Islet of Langerhans (tissue), 1 donor: ENCODE data around the gene PRPF8.
A peak's percentile ranks its signal among the peaks of the same experiment; 100 is the strongest.
"Not testable (repeated sequence)": the region's sequence is repeated elsewhere in the genome, so short reads cannot be mapped to it uniquely, and the experiment has no call there.

Experiments
- FAIRE-seq: peaks from one replicate; lab custom pipeline; 2011; peaks lifted over from hg19 to GRCh38; lab: Jason Lieb, UNC

The PRPF8 gene

DNA sequence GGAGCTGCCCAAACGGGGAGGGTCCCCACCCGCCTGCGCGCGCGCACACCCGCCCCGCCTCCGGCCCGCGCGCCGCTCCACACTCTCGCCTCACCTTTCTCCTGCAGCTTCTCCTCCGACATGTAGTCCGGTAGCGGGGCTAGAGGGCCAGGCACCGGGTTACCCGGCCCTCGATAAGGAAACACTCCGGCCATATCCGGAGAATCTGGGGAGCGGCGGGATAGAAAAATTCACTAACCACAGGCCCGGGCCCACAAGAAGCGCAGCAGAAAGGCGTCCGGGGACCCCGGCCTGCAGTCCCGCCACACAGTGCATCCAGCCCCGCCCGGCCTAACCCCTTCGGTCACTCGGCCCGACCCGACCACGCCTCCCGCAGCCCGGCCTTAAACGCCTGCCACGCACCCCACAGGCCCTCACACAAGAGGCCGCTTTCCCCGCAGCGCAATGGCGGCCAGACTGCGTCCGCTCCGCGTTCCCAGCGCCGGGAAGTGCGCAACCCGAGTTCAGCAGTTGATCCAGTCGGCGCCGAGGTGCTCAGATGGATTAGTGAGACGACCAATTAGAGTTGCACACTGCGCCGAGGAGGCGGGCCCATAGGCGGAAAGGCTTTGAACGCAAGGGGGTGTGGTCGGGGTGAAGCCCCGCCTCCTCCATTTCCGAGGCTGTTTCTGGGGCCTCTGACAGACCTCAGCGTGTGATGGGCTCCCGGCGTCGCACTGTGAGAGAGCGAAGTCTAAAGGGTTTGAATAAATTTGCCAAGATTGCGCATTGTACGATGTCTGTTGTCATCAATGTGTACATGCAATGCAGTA is at the start of gene PRPF8:
Gene PRPF8 (minus strand): TSS at position 490 of the 812 bp plus-strand sequence. CDS start 296 bp downstream, at position 194.
- peak; percentile 70 for FAIRE-seq

DNA sequence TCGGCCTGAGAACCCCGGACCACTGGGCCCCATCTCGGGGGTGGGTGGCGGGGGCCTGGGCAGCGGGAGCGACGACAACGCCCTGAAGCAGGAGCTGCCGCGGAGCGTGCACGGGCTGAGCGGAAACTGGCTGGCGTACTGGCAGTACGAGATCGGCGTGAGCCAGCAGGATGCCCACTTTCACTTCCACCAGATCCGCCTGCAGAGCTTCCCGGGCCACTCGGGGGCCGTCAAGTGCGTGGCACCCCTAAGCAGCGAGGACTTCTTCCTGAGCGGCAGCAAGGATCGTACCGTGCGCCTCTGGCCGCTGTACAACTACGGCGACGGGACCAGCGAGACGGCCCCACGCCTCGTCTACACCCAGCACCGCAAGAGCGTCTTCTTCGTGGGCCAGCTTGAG is 49.1 kb upstream of the PRPF8 start:
- no peak for FAIRE-seq

DNA sequence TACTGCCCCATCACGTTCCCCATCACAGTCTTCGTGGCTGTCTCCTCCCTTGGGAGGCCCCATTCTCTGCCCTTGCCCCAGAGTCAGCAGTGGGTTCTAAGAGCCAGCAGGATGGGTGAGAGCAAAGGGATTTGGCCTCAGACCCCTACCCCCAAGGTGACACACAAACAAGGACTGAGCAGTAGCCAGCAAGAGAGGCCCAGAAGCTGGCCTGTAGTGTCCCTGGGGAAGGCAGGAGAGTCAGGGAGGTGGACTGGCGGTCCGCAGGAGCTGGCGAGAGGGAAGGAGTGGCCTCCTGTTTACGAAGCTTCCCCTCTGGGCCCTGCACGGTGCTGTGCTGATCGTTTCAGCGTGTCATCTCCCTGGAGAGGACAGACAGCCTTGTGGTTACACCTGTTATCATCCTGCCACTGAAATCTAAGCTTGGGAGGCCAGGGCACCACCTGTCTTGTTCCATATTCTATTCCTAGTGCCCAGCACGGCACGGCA is 48.2 kb upstream of the PRPF8 start:
- FAIRE-seq, result no peak

DNA sequence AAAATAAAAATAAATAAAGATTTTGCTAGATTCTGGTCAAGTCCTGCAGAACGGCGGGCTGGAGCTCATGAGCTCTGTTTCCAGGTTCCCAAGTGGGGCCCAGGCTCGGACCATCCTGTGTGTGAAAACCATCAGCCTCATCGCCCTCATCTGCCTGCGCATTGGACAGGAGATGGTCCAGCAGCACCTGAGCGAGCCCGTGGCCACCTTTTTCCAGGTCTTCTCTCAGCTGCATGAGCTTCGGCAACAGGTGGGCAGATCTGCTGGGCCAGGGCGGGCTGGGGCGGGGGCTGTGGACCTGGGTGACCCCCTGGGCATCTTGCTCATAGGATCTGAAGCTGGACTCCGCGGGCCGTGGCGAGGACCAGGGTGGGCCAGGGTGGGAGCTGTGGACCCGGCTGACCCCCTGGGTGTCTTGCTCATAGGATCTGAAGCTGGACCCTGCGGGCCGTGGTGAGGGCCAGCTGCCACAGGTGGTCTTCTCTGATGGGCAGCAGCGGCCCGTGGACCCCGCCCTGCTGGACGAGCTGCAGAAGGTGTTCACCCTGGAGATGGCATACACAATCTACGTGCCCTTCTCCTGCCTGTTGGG is 47.7 kb upstream of the PRPF8 start:
- FAIRE-seq, result no peak

DNA sequence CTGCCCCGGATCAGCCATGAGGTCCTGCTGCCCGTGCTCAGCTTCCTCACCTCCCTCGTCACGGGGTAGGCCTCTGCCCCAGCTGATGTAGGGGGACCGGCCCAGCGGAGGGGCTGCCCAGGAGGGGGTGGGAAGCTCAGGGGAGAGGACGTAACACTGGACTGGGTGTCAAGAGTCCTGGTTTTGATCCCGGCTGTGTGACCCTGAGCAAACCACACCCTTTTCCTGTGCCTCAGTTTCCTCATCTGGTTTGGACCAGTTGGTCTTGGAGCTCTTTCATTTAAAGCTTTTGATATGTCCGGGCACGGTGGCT is 46.5 kb upstream of the PRPF8 start:
- no peak for FAIRE-seq

DNA sequence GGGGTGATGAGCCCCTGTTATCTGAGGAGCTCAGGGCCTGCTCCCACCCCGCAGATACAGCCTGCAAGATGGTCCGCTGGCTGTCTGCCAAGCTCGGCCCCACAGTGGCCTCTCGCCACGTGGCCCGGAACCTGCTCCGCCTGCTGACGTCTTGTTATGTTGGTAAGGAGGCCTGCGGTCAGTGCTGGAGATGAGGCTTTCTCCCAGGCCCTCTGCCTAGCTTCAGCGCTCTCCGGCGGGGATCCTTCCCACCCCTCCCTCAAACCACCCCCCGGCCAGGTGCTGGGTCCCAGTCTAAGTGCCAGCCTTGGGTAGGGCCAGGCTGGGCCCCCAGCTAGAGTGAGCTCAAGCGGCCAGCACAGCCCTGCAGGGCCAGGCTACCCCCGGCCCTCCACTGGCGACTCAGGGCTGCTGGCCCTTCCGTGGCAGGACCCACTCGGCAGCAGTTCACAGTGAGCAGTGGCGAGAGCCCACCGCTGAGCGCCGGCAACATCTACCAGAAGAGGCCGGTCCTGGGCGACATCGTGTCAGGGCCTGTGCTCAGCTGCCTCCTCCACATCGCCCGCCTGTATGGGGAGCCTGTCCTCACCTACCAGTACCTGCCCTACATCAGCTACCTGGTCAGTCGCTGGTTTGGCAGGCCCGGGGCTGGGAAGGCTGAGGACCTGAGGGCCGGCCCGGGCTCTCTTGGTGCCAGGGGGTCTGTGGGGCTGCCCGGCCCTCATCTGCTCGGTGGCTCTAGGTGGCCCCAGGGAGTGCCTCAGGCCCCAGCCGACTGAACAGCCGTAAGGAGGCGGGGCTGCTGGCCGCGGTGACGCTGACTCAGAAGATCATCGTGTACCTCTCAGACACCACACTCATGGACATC is 45.9 kb upstream of the PRPF8 start:
- no peak for FAIRE-seq

DNA sequence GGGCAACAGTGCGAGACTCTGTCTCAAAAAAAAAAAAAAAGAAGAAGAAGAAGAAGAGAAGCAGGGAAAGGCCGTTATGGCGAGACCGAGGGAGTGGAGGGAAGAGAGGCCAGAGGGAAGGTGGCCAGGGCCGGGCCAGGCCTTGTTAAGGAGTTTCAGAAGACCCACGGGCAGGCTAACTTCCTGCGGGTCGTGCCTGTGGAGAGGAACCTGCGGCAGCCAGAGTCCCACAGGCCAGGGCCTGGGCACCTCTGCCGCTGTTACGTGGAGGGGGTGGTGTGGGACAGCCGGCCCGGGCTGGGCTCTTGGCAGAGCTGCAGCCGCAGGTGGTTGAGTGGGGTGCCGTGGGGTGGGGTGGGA is 45.3 kb upstream of the PRPF8 start:
- no peak for FAIRE-seq

DNA sequence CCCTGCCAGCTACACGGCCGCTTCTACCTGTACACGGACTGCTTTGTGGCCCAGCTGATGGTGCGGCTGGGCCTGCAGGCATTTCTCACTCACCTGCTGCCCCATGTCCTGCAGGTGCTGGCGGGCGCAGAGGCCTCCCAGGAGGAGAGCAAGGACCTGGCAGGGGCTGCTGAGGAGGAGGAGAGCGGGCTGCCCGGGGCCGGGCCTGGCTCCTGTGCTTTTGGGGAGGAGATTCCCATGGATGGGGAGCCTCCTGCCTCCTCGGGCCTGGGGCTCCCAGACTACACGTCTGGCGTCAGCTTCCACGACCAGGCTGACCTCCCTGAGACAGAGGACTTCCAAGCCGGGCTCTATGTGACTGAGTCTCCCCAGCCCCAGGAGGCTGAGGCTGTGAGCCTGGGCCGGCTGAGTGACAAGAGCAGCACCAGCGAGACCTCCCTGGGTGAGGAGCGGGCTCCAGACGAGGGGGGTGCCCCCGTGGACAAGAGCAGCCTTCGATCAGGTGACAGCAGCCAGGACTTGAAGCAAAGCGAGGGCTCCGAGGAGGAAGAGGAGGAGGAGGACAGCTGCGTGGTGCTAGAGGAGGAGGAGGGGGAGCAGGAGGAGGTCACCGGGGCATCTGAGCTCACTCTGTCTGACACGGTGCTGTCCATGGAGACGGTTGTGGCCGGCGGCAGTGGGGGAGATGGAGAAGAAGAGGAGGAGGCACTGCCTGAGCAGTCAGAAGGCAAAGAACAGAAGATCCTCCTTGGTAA is 43.4 kb upstream of the PRPF8 start:
- no peak for FAIRE-seq

DNA sequence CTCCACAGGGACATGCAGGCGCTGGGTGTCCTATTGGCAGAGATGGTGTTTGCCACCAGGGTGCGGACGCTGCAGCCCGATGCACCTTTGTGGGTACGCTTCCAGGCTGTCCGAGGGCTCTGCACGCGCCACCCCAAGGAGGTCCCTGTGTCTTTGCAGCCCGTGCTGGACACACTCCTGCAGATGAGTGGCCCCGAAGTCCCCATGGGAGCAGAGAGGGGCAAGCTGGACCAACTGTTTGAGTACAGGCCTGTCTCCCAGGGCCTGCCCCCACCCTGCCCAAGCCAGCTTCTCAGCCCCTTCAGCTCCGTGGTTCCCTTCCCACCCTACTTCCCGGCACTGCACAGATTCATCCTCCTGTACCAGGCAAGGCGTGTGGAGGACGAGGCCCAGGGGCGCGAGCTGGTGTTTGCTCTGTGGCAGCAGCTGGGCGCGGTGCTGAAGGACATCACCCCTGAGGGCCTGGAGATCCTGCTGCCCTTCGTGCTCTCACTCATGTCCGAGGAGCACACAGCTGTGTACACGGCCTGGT is 42.7 kb upstream of the PRPF8 start:
- no peak for FAIRE-seq

DNA sequence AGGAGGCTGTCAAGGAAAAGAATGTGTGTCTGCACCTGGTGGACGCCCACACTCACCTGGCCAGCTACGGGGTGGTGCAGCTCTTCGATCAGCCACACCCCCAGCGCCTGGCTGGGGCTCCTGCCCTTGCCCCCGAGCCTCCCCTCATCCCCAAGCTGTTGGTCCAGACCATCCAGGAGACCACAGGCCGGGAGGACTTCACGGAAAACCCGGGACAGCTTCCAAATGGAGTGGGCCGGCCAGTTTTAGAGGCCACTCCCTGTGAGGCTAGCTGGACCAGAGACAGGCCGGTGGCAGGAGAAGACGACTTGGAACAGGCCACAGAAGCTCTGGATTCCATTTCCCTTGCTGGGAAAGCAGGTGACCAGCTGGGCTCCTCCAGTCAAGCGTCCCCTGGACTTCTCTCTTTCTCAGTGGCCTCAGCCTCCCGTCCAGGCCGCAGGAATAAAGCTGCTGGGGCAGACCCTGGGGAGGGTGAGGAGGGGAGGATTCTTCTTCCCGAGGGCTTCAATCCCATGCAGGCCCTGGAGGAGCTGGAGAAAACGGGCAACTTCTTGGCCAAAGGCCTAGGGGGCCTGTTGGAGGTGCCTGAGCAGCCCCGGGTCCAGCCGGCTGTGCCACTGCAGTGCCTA is 42.1 kb upstream of the PRPF8 start:
- FAIRE-seq, result no peak

DNA sequence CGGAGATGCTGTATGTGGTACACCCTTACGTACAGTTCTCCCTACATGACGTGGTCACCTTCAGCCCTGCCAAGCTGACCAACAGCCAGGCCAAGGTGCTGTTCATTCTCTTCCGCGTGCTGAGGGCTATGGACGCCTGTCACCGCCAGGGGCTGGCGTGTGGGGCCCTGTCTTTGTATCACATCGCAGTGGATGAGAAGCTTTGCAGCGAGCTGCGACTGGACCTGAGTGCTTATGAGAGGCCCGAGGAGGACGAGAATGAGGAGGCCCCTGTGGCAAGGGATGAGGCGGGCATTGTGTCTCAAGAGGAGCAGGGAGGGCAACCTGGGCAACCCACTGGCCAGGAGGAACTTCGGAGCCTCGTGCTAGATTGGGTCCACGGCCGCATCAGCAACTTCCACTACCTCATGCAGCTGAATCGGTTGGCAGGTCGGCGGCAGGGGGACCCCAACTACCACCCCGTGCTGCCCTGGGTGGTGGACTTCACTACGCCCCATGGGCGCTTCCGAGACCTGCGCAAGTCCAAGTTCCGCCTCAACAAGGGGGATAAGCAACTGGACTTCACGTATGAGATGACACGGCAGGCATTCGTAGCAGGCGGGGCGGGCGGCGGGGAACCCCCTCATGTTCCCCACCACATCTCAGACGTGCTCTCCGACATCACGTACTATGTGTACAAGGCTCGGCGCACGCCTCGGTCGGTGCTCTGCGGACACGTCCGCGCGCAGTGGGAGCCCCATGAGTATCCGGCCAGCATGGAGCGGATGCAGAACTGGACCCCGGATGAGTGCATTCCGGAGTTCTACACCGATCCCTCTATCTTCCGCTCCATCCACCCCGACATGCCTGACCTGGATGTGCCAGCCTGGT is 41.2 kb upstream of the PRPF8 start:
- no peak for FAIRE-seq

DNA sequence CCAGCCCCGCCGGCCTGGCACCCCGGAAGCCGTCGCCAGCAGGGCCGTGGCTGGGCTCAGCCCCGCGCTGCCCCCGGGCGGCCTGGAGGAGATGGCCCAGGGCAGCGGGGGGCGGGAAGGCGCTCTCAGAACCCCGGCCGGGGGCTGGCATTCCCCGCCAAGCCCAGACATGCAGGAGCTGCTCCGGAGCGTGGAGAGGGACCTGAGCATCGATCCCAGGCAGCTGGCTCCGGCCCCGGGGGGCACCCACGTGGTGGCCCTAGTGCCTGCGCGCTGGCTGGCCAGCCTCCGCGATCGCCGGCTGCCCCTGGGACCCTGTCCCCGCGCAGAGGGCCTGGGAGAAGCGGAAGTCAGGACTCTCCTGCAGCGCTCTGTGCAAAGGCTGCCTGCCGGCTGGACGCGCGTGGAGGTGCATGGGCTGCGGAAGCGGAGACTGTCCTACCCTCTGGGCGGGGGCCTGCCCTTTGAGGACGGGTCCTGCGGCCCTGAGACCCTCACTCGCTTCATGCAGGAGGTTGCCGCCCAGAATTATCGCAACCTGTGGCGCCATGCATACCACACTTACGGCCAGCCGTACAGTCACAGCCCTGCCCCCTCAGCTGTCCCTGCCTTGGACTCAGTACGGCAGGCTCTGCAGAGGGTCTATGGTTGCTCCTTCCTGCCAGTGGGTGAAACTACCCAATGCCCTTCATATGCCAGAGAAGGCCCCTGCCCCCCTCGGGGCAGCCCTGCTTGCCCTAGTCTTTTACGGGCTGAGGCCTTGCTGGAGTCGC is 40.4 kb upstream of the PRPF8 start:
- FAIRE-seq, result no peak

DNA sequence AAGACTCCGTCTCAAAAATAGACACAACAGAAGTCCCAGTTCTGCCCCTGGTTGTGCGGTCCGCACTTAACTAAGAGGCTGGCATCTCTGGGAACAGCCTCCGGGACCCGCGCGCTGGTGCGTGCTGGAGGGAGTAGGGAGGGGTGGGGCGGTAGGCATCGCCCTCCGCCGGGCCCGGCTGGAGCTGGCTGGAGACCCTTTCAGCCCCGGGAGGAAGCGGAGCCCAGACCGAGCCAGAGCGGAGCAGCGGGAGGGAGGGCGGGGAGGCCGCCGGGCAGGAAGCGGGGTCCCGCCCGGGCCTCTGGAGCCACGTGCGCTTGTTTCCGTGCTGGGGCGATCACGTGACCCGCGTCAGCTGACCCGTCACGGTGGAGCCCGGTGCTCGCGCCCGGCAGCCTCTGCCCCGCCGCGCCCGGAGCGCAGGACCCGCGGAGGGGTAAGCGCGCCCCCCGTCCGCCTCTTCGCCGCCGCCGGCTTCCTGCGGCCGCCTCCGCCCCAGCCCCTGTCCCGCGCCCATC is 39.7 kb upstream of the PRPF8 start, which contains the start of gene WDR81:
Gene WDR81 (plus strand): TSS at position 354 of the 518 bp plus-strand sequence. CDS start 256 bp downstream, outside the sequence.
- FAIRE-seq, result no peak

DNA sequence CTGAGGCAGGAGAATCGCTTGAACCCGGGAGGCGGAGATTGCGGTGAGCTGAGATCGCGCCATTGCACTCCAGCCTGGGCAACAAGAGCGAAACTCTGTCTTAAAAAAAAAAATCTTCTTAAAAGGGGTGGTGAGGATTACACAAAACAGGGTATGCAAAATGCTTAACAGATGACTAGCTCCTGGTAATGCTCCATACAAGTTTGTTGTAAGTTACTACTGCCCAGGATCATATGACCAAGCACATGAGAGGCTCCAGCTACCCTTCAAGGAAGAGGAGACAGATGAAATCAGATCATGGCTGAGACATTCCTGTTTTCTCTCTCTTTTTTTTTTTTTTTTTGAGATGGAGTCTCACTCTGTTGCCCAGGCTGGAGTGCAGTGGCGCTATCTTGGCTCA is 37.4 kb upstream of the PRPF8 start:
- not testable (repeated sequence) for FAIRE-seq

DNA sequence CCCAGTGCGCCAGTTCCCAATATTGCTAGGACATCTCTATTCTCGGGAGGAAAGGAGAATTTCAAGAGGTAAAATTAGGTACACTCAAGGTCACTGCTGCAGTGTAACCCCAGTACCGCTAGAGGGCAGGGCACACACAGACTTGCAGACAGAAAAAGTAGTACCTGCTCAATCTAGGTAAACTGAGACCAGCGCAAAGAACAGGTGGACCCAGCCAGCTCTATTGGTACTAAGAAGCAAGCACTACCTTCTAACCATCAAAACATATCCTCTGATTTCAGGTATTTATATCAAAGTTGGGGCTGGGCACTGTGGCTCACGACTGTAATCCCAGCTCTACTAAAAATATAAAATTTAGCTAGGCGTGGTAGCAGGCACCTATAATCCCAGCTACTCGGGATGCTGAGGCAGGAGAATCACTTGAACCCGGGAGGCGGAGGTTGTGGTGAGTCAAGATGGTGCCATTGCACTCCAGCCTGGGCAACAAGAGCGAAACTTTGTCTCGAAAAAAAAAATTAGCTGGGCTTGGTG is 36.3 kb upstream of the PRPF8 start:
- no peak for FAIRE-seq

DNA sequence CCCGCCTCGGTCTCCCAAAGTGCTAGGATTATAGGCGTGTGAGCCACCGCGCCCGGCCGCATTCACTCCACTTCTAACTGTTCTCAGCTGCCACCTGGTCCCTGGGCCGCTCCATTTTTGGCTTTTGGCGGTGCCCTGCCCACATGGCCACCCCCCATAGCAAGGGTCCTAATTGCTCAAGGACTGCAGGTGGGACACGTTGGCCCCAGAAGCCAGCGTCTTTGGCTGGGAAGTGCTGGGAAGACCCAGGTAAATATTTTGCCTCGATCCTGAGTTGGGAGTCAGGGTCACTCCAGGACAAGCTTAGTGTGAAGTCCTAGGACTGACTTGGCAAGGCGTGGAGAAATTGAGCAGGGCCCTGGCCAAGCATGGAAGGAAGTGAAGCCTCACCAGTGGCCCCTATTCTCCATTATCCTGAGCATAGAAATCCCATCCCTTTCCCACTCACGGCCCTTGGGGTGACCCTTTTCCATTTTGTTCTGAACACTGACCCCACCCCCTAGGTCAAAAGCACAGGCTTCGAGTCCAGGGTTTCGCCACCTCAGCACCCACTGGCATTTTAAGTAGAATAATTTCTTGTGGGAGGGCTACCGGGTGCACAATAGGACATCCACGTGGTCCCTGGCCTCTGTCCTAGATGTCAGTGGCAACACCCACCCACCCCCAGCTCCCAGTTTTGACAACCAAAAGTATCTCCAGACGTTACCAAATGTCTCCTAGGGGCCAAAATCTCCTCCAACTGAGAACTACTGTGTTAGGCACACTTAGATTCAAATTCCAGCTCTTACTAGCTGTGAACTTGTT is 33.9 kb upstream of the PRPF8 start:
- FAIRE-seq, result no peak

DNA sequence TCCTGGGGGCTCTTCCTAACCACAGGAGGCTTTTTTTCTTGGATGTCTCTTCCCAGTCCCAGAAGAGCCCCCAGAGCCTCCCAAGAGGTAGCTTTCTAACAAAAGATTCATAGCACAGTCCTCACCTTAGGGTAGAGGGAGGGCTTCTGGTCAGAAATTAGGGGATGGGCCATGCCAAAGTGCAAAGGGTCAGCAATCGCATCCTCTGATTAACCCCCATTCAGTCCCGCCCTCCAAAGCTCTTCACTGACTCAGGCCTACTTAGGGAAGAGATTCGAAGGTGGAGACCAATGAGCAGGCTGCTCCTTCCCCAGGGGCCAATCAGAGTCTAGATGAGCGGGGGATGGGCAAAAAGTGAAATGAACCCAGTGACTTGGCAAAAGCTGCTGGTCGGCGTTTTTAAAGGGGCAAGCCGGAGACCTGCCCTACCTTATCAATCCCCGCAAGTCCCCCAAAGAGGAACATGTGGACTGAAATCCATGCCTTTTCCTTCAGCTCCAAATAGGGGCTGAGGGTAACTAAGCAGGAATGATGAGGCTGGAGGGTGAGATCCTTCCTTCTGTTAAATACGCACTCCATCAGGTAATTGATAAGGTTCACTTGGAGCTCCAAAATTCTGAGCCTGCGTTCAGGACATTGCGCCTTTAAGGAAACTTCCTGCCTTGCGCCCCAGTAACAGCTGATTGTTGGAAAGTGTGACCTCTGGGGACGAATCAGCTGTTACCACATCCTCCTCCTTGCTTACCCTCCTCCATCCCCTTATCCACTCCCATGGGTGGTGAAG is 32.4 kb upstream of the PRPF8 start:
- FAIRE-seq, result peak; percentile 97
